Stimulated activated CD8-positive, alpha-beta memory T cell treated with anti-CD3 and anti-CD28 coated beads, Interleukin-12 subunit alpha, Interleukin-12 subunit beta, amount 100 ng/mL, for 24 hours (primary cell): ENCODE results near the gene ZBTB18.

Experiments
- DNase-seq: peaks from one replicate; pipeline ENCODE4 v3.0.0-alpha.2; 2020; ENCODE audit errors: extremely low read depth

The ZBTB18 gene

DNA sequence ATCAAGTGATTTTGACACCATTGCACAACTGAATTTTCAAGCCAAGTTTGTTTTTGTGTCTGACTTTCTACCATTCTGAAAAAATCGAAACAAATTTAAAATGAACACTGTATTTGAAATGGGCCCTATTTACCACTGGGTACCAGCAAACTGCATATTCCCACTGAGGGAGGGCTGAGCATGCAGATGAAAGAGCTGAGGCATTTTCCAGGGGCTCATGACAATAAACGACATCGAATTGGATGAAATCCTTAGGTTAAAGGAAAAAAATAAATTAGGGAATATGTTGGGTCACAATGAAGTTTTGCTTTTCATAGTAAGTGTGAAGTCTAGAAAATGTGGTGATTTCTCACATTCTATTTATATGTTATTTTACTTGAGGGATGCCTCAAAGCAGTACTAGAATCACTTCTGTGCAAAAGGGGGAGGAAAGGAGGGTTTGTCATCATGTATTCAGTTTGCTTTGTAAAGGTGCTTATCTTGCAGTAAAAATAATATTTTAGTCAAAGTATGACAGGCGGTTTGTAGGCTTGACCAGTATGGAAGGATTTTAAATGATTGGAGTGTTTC, 11.2 kb downstream of the ZBTB18 start:
- no peak for DNase-seq

DNA sequence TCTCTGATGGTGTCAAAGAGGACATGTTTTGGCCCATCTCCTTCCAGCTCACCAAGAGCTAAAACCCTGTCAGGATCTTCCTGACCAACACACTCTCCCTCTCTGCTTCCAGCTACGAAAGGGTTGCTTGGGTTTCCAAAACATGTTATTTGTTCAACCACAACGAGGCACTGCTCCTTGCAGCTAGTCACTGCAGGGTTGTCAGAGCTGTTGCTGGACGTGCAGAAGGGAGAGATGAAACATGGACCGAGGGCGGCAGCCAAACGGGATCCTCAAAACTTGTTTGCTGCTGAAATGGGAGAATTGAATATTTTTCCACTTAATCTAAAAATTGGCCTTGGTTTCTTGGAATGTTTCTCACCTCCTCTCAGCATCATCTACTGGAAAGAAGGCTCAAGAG, 12.4 kb downstream of the ZBTB18 start:
- no peak for DNase-seq

DNA sequence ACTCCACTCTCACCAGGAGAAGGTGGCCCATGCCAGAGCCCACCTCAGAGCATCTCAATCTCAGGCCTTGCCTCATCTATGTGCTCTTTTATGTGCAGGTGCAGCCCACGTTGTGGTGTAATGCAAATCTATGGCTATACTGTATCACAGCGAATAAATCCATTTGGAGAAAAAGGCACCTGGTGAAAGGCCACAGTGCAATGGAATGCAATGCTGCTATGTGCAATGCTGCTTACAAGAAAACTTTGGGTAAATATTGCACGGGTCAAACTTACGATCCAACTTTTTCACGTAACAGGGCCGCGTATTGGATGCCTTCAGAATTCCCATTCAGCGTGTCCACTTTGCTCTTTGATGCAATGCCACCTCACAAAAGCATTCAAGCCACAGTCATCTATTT, 13.5 kb downstream of the ZBTB18 start:
- no peak for DNase-seq

DNA sequence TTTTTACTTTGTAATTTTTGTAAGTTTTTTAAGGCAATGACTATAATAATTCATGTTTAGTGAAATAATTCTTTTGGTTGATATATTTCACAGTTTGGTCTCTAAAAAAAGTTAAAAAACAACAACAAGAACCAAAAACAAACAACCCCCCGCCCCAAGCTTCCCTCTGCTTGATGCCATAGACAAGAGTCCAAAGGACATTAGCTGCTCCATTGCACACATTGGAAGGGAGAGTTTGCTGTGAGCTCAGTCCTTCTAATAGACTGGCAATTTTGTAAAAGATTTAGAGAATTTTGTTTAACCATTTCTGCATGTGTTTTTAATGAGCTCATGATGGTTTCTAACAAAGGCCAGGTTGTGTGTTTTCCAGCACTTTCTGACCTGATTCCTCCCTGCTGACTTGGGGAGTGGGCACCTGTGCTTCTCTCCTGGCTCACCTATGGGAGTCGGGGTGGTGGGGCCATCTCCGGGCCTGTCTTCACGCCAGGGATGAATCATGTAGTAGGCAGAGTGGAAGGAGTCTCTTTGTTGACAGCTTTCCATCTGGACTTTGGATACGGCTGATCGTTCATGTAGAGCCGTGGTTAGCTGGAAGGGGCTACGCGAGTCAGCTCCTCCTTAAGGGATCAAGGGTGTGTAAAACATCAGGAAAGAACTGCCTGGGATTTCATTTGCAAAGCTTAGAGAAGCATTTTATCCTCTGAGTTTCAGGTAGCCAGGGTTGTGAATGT, 14.1 kb downstream of the ZBTB18 start:
- DNase-seq: no peak

DNA sequence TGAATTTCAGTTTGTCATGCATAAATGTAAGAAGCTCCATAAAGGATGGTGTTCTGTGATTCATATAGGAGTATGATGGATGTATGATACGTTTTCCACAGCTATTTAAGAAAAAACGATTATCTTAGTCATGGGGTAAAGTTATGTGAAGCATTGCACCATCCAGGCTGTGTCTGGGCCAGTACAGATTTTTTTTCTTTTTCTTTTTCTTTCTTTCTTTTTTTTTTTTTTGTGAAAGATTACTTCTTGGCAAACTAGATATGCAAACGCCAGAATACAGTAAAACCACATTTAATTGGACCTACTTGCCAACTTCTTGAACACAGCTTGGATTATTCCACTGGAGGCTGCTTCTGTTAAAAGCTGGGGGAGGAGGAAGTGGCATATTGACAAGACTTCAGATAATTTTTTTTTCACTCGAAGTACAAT, 14.9 kb downstream of the ZBTB18 start:
- DNase-seq: no peak

DNA sequence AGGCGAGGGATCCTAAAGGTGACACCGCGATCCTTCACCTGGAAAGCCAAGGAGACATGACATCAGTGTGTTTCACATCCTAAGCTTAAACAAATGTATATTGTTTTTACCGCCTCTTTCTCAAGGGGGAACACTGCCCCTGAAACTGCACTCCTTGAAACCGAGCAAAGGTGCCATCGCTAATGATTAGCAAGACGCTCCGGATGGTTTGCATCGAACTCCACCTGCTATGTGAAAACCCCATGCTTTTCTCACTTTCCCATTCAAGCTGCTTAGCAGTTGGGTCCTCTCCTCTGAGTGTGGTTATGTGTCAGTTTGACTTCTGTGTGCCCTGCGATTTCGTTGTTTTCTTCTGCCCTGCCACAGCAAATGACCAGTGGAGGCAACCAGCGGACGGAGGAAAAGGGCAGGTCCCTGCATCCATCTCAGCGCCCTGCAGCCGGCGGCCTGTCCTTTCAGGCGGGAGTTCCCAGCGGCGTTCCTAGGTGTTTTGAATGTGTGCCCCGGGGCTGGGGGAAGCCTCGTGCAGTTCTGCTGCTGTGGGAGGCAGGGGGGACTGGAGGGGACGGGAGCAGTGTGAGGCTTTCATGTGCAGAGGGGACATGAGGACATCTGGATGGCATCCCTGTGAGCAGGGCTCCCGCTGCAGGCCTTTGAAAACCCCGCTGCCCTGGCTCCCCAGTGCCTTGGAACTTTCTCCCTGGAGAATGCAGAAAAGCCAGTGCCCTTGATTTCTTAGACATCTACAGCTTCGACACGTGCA, 16.1 kb downstream of the ZBTB18 start:
- DNase-seq: no peak

DNA sequence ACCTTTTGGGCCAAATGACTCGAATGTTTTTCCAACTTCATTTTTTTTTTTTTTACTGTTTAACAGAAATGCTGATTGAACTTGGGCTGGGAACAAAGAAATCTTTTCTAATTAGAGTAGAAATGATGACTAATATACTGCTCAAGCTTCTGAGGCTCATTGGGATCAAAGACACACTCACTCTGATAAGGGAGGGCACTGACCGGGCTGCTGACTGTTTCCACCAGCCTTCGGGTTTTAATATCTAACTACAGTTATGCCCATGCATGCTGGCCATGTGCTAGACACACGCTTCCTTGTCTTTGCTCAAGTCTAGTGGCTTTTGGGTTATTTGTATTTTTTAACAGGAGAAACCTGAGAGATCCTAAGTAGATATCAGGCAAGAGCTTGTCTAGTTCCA, 16.8 kb downstream of the ZBTB18 start:
- no peak for DNase-seq

DNA sequence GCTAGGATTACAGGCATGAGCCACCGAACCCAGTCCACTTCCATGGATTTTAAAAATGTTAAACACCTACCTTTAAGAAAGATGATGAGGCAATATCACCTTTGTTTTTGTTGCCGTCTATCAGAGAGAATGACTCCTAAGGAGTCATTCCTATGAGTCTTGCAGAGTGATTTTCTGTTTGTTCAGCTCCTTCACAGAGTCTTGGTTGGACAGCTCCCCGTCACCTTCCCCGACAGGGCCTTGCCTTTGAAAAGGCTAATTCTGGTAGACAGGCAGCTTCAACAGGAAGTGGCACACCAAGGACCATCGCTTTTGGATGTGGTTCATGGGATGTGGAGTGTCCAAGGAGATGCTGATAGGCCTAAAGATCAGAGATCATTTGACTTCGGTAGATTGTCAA, 17.5 kb downstream of the ZBTB18 start:
- DNase-seq: no peak

DNA sequence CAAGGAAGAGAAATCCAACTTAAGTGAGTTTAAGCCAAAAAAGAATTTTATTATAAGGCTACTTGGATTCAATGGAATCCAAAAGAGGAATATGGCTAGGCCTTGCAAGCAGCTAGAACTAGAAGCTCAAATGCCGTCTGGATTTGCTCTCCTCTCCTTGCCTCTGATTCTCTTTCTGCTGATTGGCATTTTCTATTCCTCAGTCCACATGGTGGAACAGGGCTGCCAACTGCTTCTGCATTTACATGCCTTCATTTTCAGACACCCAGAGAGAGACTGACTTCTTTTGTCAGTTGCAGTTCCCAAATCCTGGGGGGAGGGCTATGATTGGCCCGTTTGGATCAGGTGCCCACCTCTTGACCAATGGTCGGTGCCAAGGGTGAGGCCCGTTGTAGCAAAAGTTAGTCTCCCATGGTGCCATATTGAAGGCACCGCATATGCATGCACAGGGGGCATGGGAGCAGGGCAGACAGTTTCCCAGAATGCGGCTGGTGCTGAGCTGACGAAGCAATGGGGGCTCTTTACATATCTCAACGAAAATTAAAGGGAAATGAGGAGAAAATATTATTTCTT, 18.3 kb downstream of the ZBTB18 start:
- no peak for DNase-seq

DNA sequence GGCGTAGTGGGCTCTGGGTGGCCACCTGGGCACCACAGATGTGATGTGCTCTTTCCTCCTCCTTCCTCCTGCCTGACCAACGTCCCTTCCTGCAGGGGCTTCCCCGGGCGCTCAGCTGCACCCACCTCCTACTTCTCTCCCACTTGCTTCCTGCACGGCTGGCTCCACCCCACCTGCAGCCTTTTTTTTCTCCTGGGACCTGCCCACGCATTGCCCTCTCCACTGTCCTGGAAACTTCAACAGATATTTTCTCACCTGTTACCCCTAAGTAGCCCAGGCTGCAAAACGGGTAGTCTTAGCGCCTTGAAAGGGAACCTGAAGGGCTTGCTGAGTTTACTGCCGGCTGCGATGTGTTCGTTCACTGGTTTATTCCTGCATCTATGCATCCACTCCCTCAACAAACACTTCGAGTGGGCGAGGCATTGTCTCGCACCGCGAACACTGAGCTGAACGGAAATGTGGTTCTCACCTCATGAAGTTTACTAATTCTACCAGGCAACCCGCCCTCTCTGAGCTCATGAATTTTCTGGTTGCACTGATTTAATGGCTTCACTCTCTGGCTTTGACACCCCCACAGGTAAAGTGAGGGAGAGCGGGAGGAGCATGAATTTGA, 23.6 kb downstream of the ZBTB18 start:
- no peak for DNase-seq

DNA sequence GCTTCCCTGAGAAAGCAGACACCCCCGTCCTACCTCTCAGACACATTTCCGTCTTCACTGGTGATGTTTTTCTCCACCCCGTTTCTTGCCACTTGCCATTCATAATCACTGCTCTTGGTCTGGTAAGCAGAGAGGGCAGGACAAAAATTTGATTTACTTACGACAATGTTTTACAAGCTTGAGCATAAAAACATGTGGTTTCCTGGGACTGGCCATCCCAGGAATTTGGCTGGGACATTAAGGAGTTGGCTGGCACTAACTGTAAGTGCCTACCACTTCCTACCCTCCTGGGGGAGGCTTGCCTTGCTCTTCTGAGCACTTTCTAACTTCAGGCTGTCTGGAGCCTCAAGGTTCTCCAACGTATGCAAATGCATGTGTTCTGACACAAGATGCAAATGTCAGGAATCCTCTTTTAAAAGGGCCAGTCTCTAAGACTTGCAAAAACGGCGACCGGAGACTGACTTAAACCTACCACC, 24.2 kb downstream of the ZBTB18 start:
- DNase-seq: no peak

DNA sequence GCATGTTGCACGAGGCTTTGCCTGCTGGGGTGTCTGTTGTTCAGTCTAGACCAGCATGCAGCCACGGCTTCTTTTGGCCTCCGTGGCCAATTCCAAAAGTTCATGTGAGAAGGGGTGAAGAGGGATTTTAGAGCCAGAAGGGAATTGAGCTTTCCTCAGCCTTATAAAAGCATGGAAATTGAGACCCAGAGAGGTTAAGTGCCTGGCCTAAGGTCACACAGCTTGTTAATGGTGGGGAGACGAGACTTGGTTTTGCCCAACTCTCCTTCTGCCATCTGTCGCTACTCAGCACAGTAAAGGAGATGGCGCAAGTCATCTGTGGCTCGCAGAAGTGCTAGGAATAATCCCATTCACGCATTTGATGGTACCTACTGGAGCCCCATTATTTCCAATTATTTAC, 25.7 kb downstream of the ZBTB18 start:
- DNase-seq: no peak

DNA sequence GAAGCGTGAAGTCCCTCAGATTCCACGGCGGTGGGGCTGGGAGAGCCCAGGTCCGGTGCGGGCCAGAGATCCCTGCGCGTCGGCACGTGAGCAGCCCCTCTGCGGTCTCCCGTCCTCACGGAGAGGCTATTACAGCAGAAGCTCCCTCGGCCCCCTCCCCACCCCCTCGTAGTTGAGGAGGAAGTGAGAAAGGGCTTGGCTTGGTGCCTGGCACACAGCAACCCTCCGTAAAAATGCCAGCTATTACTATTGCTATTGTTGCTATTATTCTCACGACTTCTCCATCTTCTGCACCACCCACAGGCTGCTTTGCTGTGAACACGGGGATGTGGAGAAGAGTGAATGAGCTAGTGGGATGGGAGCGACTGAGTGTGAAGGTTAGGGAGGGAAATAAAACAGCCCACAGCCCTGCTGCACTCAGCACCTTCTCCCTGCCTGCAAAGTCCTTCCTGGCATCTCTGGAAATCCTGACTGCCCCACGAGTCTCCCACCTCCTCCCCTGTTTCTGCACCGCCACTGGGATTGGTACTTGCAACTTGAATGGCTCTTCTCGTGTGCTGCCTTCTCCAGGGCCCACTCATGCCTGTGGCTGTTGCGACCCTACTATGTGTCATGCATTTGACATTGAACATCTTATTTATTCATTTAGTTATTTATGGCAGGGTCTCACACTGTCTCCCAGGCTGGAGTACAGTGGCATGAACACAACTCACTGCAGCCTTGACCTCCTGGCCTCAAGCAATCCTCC, 26.6 kb downstream of the ZBTB18 start:
- DNase-seq: no peak

DNA sequence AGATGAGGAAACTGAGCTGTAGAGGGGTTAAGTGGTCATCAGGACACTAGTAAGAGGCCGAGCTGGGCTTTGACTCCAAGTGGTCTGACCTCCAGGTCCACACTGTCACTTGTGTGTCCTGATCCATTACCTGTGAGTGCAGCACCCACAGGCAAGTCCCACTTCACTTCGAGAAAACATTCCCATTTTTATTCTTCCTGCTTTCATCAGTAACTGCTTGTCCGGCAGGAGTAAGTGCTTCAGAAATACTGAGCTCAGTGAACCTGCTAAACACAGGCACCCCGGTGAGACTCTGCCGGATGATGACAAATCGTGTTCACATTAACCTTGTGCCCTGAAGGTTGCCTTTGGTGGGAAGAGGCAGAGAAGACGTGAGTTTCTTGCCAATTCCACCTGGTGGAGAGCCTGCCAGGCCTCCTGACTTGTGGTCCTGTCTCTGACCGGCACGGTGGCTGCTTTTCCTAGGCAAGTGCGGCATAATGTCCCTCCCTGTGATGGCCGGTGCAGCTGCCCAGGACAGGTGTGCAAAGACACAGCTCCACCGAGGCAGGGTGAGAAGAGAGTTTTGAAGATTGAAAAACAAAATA, 29.4 kb downstream of the ZBTB18 start:
- no peak for DNase-seq

DNA sequence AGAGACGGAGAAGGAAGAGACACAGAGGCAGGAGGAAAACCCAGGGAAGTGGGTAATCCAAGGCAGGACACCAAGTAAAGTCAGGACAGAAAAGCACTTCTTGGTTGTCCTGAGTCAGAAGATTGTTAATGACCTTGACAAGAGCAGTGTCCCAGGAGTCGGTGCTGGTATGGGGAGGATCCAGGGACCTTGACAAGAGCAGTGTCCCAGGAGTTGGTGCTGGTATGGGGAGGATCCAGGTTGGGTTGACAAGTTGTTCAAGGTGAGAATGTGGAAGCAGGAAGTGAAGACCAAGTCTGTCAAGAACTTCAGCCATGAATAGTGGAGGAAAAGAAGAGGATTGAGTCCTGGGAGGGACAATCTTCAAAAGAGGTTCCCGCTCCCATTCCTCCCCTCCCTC, 31.9 kb downstream of the ZBTB18 start:
- DNase-seq: no peak

DNA sequence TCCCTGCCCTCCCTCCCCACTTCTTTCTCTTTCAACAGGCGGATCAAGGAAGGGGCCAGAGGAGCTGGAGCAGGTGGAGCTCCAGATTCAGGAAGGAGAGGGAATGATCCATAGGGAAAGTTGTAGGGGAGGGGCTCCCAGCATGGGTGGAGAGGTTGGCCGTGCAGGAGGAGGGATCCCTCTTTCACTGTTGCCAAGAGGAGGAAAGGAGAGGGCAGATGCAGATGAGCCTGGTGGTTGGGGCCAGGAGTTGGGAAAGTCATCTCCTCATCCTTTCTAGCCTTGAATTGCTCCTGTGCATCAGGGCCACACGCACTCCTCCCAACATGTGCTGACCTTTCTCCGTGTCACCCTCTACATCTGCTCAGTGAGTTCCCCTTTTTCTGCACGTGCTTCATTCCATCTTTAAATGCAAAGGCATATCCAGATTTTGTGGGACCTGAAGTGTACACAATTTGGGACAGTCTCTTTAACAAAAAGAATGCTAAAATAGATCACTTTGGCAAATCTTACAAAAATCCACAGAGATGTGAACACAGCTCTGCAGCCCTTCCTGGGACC, 32.4 kb downstream of the ZBTB18 start:
- DNase-seq: no peak

DNA sequence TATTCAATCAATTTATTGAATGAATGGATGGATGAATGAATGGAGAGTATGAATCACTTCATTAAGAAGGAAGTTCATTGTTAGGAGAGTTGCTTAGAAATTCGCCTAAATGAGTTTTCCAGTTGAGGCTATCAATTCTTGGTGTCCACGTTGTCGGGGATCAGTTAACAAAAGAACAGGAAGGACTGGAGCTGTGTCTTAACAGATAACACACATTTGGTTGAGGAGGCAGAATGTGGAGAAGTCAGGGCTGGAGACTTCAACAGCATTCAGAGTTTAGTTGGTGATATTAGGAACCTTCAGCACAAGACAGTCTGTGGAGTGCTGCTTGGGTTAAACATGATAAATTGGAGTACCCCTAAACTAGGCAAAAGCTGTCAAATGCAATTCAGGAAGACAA, 33.7 kb downstream of the ZBTB18 start:
- no peak for DNase-seq

DNA sequence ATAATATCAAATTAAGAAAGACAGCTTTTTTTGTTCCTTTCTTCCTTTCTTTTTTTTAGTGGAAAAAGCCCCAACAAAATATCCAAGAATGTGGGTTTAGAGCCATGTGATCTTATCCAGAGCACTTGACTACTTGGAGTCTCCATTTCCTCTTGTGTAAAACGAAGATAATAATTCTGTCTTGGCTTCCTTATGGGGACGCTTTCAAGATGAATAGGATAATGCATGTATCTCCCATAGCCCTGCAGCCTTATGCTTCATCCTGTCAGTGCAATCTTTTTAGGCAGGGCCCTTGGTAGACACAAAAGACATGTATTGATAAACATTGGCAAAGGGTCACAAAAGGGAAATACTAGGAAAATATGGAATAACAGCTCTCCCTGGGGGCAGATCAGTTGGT, 34.8 kb downstream of the ZBTB18 start:
- no peak for DNase-seq

DNA sequence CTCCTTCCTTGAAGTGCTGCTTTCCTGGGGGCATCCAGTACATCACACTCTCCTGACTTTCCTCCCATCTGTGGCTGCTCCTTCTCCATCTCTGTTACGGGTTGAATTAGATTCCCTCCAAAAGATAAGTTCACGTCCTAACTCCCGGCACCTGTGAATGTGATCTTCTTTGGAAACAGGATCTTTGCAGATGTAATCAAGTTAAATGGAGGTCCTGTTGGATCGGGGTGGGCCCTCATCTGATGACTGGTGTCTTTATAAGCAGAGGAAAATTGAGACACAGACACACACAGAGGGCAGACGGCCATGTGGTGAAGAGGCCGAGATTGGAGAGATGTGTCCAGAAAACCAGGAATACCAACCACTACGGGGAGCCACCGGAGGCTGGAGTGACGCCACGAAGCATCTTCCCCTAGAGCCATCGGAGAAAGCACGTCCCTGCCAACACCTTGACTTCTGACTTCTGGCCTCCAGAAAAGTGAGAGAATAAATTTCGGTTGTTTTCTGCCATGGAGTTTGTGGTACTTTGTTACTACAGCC, 36.0 kb downstream of the ZBTB18 start:
- no peak for DNase-seq

DNA sequence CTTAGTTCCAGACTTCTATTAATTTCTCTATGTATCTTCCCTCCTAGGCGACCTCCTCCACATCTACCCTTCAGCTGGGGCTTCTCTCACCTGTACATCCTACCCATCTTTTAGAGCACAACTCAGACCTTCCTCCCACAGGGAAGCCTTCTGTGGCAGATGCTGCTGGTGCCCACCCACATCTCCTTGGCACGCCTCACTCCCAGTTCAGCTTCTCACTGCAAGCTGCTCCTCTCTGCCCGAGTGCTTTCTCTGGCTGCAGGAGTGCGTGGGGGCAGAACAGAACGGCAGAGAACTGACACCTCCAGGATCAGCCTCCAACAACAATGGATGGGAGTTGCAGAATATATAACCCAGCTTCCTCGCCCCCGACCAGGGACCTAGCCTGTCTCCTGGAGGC, 36.5 kb downstream of the ZBTB18 start:
- DNase-seq: no peak

DNA sequence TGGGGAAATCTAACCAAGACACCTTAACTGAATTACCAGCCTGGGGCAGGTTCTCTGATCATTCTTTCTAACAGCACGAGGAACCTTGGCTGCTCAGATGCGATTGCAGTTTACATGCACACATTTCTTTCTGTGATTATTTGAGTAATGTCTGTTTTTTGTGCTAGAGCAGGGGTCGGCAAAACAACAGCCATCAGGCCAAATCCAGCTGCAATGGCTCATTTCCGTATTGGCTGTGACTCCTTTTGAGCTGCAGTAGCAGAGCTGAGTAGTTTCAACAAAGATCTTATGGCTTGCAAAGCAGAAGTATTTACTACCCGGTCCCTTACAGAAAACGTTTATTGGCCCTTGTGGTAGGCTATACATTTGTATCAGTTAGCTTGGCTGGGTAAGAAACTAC, 37.1 kb downstream of the ZBTB18 start:
- no peak for DNase-seq
